Tibial nerve (tissue), 3 donors: Measurements from ENCODE around the gene NCK2.

Source experiments
- POLR2A ChIP-seq, 2 donors: fragments of 450-650 bp; IDR thresholded peaks; one replicate each; pipeline ENCODE4 v1.6.1; 2017; ENCODE audit warnings: antibody characterized with exemption in 2 of 2, mild to moderate bottlenecking in 2 of 2, moderate library complexity in 2 of 2
- TF ChIP-seq, protein P1 (sequence below), 5 experiments: fragments of 200-600 bp in 3 of 5; fragments of 450-650 bp in 2 of 5; sonication (generic) in 3 of 5; IDR thresholded peaks; one replicate each; pipeline ENCODE4 v1.5.1; 2016 to 2019; ENCODE audit warnings: antibody characterized with exemption in 5 of 5, mild to moderate bottlenecking in 3 of 5, moderate library complexity in 2 of 5

DNA sequence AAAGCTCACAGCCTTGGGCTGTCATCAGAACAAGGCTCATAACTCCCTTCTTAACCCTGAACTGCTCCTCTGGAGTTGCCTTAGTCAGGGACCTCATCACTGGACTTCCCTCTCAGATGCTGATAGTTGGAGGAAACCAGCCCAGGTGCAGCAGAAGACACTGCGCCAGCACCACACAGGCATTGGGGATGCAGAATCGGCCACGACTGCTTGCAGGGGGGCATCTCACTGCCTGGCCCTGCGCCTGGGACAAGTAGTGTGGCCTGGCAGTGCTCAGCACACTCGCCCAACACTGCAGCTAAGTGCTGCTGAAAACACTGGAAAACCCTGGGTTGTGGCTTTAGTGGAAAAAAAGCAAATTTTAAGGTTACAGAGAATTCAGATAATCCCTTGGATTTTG is 68.7 kb downstream of the NCK2 start:
- TF ChIP-seq, protein P1, sequence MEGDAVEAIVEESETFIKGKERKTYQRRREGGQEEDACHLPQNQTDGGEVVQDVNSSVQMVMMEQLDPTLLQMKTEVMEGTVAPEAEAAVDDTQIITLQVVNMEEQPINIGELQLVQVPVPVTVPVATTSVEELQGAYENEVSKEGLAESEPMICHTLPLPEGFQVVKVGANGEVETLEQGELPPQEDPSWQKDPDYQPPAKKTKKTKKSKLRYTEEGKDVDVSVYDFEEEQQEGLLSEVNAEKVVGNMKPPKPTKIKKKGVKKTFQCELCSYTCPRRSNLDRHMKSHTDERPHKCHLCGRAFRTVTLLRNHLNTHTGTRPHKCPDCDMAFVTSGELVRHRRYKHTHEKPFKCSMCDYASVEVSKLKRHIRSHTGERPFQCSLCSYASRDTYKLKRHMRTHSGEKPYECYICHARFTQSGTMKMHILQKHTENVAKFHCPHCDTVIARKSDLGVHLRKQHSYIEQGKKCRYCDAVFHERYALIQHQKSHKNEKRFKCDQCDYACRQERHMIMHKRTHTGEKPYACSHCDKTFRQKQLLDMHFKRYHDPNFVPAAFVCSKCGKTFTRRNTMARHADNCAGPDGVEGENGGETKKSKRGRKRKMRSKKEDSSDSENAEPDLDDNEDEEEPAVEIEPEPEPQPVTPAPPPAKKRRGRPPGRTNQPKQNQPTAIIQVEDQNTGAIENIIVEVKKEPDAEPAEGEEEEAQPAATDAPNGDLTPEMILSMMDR (IDR thresholded peaks at IDR 0.05) = no peak
- no peak for TF ChIP-seq POLR2A (IDR thresholded peaks at IDR 0.05)
